Measurements from ENCODE around the gene SRBD1. TPM values are rescaled to one million over a fixed set of nuclear protein-coding genes. Genes with fewer than 3 reads are reported as not detected.
A peak's percentile ranks its signal among the peaks of the same experiment; 100 is the strongest.

The SRBD1 gene
- total and polyA plus RNA-seq, 2 experiments from 2014 or later: 8.1 to 19.2 TPM

DNA sequence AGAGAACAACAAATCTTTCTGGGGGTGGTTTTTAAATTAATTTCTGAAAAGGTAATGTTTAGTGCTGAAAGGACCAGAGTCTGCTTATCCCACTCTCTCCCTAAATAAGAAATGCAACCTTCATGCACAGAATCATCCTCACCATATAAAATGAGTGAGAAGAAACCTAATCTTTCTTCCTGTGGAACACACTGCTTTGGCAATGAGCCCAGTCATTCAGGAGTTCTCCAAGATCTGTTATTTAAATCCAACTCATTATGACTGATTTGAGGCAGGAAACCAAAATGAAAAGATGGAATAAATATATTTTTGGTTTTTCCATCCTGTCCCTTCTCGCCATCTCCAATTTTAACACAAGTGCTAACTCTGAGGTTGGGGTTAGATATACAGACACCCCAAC, 228.3 kb downstream of the SRBD1 start:
- Histone ChIP-seq H3K4me2 (ENCODE audit: unreplicated experiment) (no peak overlapping the region), H3K4me1 (ENCODE audit: insufficient read depth) (peaks cover 4% of the 10 kb centered on the region), H2AFZ (no peak overlapping the region), H3K27me3 (replicated peaks; ENCODE audit: insufficient read depth) (no peaks in the 10 kb centered on the region), H3K9ac (no peak overlapping the region), H3K79me2 (ENCODE audit: insufficient read depth) (no peaks in the 10 kb centered on the region), H3F3A (ENCODE audit: insufficient read depth) (no peaks in the 10 kb centered on the region), H3K9me3 (ENCODE audit: low read depth) (no peaks in the 10 kb centered on the region), H3K4me3 (no peak overlapping the region), H4K20me1 (ENCODE audit: insufficient read depth) (no peaks in the 10 kb centered on the region), H3K9me2 (ENCODE audit: insufficient read depth) (no peaks in the 10 kb centered on the region), H3K36me3 (ENCODE audit: low read depth) (no peaks in the 10 kb centered on the region), H3K27ac (no peak overlapping the region)
- 97 to 100% methylated on average over 1 of the region's 1 CpG for WGBS, 2 experiments (ENCODE audit: low coverage in 1 of 2, low lambda C conversion rate in 2 of 2, missing lambda C conversion rate in 2 of 2)
- in situ Hi-C loops (cut with MboI): no loop called here
- DNase-seq: peak; percentile 10
- TF ChIP-seq EZH2 (IDR thresholded peaks at IDR 0.05; ENCODE audit: insufficient read depth, poor library complexity, severe bottlenecking) (no peak), EZH2phosphoT487 (IDR thresholded peaks at IDR 0.05; ENCODE audit: insufficient read depth, low read depth) (no peak)

DNA sequence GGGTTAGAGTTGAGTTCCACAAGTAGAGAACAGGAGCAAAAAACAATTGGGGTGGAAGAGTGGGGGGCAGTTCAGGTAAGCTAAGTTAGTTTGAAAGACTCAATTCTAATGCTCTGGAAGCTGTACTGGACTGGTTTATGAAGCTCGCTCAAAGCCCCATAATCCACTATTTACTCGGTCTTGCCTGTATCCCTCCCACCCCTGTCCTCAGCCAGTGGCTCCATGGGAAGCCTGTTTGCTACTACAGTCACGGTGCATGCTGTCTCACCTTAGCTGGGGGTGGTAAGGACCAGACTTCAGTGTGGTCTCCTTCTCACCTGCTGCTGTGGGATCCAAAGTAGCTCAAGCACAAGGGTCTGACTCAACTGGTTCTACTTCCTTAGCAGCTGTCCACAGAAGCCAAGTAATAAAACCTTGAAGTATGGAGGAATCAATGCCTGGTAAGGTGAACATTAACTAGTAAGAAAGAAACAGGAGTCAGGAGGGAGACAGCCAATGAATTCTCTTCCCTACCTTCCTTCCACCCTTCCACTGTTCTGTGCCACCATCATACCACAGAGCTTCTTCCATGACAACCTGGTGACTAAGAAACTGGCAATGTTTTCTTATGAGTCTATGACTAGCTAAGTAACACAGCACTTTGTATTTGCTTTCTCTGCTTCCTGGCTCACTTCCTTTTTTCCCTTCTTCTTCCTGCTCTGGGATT, 230.8 kb downstream of the SRBD1 start:
- Histone ChIP-seq H3K9me2 (ENCODE audit: insufficient read depth) (no peaks in the 10 kb centered on the region), H3K36me3 (ENCODE audit: low read depth) (no peaks in the 10 kb centered on the region), H3K27me3 (replicated peaks; ENCODE audit: insufficient read depth) (no peaks in the 10 kb centered on the region), H2AFZ (no peak overlapping the region; the same call in 1 of the 2 replicates), H3K4me1 (ENCODE audit: insufficient read depth) (peaks cover 4% of the 10 kb centered on the region), H3K79me2 (ENCODE audit: insufficient read depth) (no peaks in the 10 kb centered on the region), H3K27ac (no peak overlapping the region), H3K4me2 (ENCODE audit: unreplicated experiment) (peak overlapping the region; percentile 22), H3K9ac (no peak overlapping the region), H3F3A (ENCODE audit: insufficient read depth) (no peaks in the 10 kb centered on the region), H3K9me3 (ENCODE audit: low read depth) (no peaks in the 10 kb centered on the region), H4K20me1 (ENCODE audit: insufficient read depth) (no peaks in the 10 kb centered on the region), H3K4me3 (no peak overlapping the region)
- 98 to 100% methylated on average over 3 of the region's 3 CpGs for WGBS, 2 experiments (ENCODE audit: low coverage in 1 of 2, low lambda C conversion rate in 2 of 2, missing lambda C conversion rate in 2 of 2)
- DNase-seq: peak; percentile 75
- TF ChIP-seq EZH2 (IDR thresholded peaks at IDR 0.05; ENCODE audit: insufficient read depth, poor library complexity, severe bottlenecking) (no peak), EZH2phosphoT487 (IDR thresholded peaks at IDR 0.05; ENCODE audit: insufficient read depth, low read depth) (no peak)
- in situ Hi-C loops (cut with MboI): no loop called here

DNA sequence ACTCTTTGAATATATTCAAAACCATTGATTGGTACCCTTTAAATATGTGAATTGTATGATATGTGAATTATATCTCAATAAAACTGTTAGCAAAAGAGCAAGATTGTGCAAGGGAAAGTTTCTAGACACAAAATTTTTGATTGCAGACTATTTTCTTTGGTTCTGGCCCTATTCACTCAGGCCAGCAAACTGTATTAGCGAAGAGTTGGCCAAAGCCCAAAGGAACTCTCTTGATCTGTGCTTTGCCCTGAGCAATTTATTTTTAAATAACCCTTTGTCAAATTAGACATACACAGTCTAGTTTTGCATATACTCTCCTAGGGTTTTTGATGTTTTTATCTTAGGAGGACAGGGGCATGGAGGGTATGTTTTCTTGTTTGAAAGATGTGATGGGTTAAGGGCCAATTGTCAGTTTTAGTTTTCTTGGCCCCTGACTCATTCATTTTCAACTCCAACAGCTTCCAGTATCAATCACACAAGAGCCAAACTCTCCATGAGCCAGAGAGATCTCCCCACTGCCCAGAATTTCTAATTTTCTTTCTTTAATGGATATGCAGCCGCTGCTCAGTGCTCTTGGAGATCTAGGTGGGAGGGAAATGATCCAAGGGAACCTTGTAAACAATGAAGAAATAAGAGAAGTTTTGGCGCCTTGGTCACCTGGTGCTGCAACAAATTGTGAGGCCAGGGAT, 231.5 kb downstream of the SRBD1 start:
- no peaks in the 10 kb centered on the region for H3K36me3 ChIP-seq (ENCODE audit: low read depth)
- H4K20me1 ChIP-seq (ENCODE audit: insufficient read depth): no peaks in the 10 kb centered on the region
- no peak overlapping the region for H3K4me2 ChIP-seq (ENCODE audit: unreplicated experiment)
- in situ Hi-C loops (cut with MboI): no loop called here
- H3K79me2 ChIP-seq (ENCODE audit: insufficient read depth): no peaks in the 10 kb centered on the region
- H3K9me3 ChIP-seq (ENCODE audit: low read depth): no peaks in the 10 kb centered on the region
- no peak overlapping the region for H3K4me3 ChIP-seq
- no peaks in the 10 kb centered on the region for H3F3A ChIP-seq (ENCODE audit: insufficient read depth)
- peaks cover 4% of the 10 kb centered on the region for H3K4me1 ChIP-seq (ENCODE audit: insufficient read depth)
- H3K27ac ChIP-seq: no peak overlapping the region
- no peaks in the 10 kb centered on the region for H3K9me2 ChIP-seq (ENCODE audit: insufficient read depth)
- H2AFZ ChIP-seq: no peak overlapping the region
- H3K27me3 ChIP-seq (replicated peaks; ENCODE audit: insufficient read depth): no peaks in the 10 kb centered on the region
- 83 to 90% methylated on average over 3 of the region's 3 CpGs for WGBS, 2 experiments (ENCODE audit: low coverage in 1 of 2, low lambda C conversion rate in 2 of 2, missing lambda C conversion rate in 2 of 2)
- H3K9ac ChIP-seq: no peak overlapping the region
- no peak for DNase-seq
- TF ChIP-seq EZH2phosphoT487 (IDR thresholded peaks at IDR 0.05; ENCODE audit: insufficient read depth, low read depth): no peak
- no peak for TF ChIP-seq EZH2 (IDR thresholded peaks at IDR 0.05; ENCODE audit: insufficient read depth, poor library complexity, severe bottlenecking)

DNA sequence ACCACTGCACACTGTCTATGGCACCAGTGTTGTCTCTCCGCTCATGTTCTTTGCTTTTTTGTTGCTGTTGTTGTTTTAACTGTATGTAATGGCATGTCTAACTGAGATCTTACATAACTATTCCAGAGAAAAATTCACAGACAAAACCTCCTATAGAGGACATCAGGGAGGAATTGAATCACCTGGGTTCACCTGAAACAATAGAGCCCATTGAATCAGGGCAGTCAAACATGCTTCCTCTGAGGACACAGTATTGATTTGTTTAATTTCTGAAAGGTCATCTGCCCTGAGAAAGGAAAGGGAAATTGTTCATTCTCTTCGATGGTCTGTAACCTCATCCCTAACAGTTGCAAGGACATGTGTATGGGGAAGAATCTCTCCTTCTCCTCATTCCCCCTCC, 237.5 kb downstream of the SRBD1 start:
- no peaks in the 10 kb centered on the region for H3K27me3 ChIP-seq (replicated peaks; ENCODE audit: insufficient read depth)
- H3K4me2 ChIP-seq (ENCODE audit: unreplicated experiment): no peak overlapping the region
- H3K9ac ChIP-seq: no peak overlapping the region
- in situ Hi-C loops (cut with MboI): no loop called here
- no peaks in the 10 kb centered on the region for H4K20me1 ChIP-seq (ENCODE audit: insufficient read depth)
- peaks cover 4% of the 10 kb centered on the region for H3K9me3 ChIP-seq (ENCODE audit: low read depth)
- H3K27ac ChIP-seq: no peak overlapping the region
- no peak overlapping the region for H3K4me3 ChIP-seq
- 0 out of 2 replicates have a peak, but pooled peaks cover 6% of the 10 kb centered on the region for H3F3A ChIP-seq (ENCODE audit: insufficient read depth)
- no peaks in the 10 kb centered on the region for H3K9me2 ChIP-seq (ENCODE audit: insufficient read depth)
- TF ChIP-seq EZH2 (IDR thresholded peaks at IDR 0.05; ENCODE audit: insufficient read depth, poor library complexity, severe bottlenecking) (no peak), EZH2phosphoT487 (IDR thresholded peaks at IDR 0.05; ENCODE audit: insufficient read depth, low read depth) (no peak)
- no peaks in the 10 kb centered on the region for H3K79me2 ChIP-seq (ENCODE audit: insufficient read depth)
- DNase-seq: no peak
- H3K36me3 ChIP-seq (ENCODE audit: low read depth): no peaks in the 10 kb centered on the region
- H3K4me1 ChIP-seq (ENCODE audit: insufficient read depth): no peaks in the 10 kb centered on the region
- H2AFZ ChIP-seq: no peak overlapping the region
- WGBS, 2 experiments (ENCODE audit: low coverage in 1 of 2, low lambda C conversion rate in 2 of 2, missing lambda C conversion rate in 2 of 2): 89 to 96% methylated on average over 2 of the region's 2 CpGs
